ENCODE data around the gene BICC1. TPM values are rescaled to one million over a fixed set of nuclear protein-coding genes. Genes with fewer than 3 reads are reported as not detected.

The BICC1 gene
- total RNA-seq, 6 donors from 2014 or later = 3.1 to 10.5 (median 3.9) TPM

DNA sequence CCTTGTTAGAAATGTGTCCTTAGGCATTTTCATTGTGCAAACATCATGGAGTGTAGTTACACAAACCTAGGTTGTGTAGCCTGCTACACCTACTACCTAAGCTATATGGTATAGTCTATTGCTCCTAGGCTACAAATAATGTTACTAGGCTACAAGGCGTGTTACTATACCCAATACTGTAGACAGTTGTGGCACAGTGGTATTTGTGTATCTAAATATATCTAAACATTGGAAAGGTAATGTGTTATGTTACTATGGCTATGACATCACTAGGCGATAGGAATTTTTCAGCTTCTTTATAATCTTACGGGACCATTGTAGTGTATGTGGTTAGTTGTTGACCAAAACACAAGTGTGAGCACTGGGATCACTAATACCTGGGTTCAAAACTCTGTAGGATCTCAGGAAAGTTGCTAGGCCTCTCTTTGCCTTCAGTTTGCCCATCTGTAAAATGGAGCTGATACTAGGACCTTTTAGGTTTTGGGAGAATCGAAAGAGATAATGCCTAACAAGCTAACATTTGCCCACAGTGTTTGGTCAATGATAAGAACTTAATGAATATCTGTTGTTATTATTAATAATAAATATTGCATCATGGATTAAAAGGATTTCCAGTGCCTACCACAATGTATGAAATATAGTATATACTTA, 2.7 kb downstream of the BICC1 start:
- WGBS, 2 donors = 85 to 91% methylated on average over 4 of the region's 4 CpGs
- no peak for TF ChIP-seq EP300 (IDR thresholded peaks at IDR 0.05)
- TF ChIP-seq, protein P1, sequence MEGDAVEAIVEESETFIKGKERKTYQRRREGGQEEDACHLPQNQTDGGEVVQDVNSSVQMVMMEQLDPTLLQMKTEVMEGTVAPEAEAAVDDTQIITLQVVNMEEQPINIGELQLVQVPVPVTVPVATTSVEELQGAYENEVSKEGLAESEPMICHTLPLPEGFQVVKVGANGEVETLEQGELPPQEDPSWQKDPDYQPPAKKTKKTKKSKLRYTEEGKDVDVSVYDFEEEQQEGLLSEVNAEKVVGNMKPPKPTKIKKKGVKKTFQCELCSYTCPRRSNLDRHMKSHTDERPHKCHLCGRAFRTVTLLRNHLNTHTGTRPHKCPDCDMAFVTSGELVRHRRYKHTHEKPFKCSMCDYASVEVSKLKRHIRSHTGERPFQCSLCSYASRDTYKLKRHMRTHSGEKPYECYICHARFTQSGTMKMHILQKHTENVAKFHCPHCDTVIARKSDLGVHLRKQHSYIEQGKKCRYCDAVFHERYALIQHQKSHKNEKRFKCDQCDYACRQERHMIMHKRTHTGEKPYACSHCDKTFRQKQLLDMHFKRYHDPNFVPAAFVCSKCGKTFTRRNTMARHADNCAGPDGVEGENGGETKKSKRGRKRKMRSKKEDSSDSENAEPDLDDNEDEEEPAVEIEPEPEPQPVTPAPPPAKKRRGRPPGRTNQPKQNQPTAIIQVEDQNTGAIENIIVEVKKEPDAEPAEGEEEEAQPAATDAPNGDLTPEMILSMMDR (IDR thresholded peaks at IDR 0.05) = no peak
- no peak for TF ChIP-seq POLR2AphosphoS5 (IDR thresholded peaks at IDR 0.05)
- no peak for TF ChIP-seq POLR2A (IDR thresholded peaks at IDR 0.05)
- Histone ChIP-seq H3K36me3 (no peaks in the 10 kb centered on the region), H3K27ac (no peak overlapping the region), H3K9me3 (no peaks in the 10 kb centered on the region), H3K4me3 (no peak overlapping the region), H3K27me3 (peaks cover 0 to 7% (median 5%) of the 10 kb centered on the region in 4 donors), H3K4me1 (peaks cover 7 to 11% (median 8%) of the 10 kb centered on the region in 4 donors)
- DNase-seq (no peak), ATAC-seq (ENCODE audit: low FRiP score in 2 of 2) (no peak)

DNA sequence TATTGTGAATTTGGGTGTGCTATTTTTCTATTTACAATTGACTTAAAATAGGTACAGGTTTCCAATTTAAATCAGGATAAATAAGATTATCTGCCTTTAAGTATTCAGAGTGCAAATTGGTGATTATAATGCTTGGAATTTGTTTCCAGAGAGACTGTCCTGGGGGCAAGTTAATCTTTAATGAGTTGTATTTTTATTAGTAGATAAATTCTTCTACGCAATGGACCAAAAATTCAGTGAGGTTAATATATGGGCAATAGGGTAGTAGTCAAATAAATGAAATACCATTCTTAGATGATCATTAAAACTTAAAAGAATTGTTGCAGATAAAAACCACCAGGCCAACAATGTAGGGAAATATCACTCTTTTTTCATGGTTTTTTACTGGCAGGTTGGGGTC, 3.4 kb downstream of the BICC1 start:
- no peak for DNase-seq
- 97 to 100% methylated on average over 1 of the region's 1 CpG for WGBS, 2 donors
- TF ChIP-seq POLR2A (IDR thresholded peaks at IDR 0.05) (no peak), POLR2AphosphoS5 (IDR thresholded peaks at IDR 0.05) (no peak), EP300 (IDR thresholded peaks at IDR 0.05) (no peak)
- TF ChIP-seq, protein P1 (IDR thresholded peaks at IDR 0.05) = no peak
- H3K36me3 ChIP-seq = no peaks in the 10 kb centered on the region
- peaks cover 0 to 7% (median 4%) of the 10 kb centered on the region in 4 donors for H3K27me3 ChIP-seq
- no peak for ATAC-seq (ENCODE audit: low FRiP score in 2 of 2)
- no peaks in the 10 kb centered on the region for H3K9me3 ChIP-seq
- no peak overlapping the region for H3K27ac ChIP-seq
- peaks cover 7 to 11% (median 8%) of the 10 kb centered on the region in 4 donors for H3K4me1 ChIP-seq
- no peak overlapping the region for H3K4me3 ChIP-seq

DNA sequence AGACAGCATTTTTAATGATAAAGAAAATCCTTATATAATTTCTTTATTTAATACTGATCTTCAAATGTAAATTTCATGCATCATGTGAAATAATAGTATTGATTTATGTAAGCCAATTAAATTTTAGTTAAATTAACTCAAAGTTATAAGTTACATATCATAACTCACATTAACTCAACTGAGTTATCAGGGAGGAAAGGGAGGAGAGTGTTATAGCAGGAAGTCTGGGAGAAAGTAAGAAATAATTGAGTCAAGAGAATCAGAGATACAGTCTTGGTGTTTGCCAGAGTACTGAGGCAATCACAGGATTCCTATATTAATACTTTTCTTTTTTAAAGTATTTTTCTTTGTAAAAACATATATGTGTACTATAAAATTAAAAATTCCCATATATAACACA, 4.0 kb downstream of the BICC1 start:
- H3K36me3 ChIP-seq = no peaks in the 10 kb centered on the region
- H3K4me1 ChIP-seq = peaks cover 7 to 11% (median 8%) of the 10 kb centered on the region in 4 donors
- peaks cover 0 to 7% (median 4%) of the 10 kb centered on the region in 4 donors for H3K27me3 ChIP-seq
- no peaks in the 10 kb centered on the region for H3K9me3 ChIP-seq
- TF ChIP-seq POLR2A (IDR thresholded peaks at IDR 0.05) (no peak), EP300 (IDR thresholded peaks at IDR 0.05) (no peak)
- TF ChIP-seq, protein P1 (IDR thresholded peaks at IDR 0.05) = no peak
- H3K4me3 ChIP-seq = no peak overlapping the region
- no peak for DNase-seq
- no peak overlapping the region for H3K27ac ChIP-seq
- no peak for ATAC-seq (ENCODE audit: low FRiP score in 2 of 2)

DNA sequence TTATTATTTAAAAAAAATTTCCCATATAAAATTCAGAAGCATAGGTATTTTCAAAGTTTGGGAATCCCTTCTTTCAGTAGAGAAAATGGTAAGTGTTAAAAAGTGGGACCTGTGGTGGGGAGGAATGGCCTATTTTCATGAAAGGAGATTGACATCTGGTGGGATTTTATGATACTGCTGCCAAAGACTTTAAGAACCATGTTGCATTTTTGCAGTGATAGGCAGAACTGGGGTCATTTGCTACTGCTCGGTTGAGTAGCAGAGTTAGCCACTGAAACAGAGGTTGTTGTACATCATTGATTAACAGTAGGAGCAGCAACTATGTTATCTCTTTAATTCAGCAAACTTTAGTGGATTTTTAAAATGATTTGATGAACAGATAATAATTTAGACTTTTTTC, 4.4 kb downstream of the BICC1 start:
- Histone ChIP-seq H3K4me1 (peaks cover 7 to 11% (median 8%) of the 10 kb centered on the region in 4 donors), H3K9me3 (no peaks in the 10 kb centered on the region), H3K27me3 (peaks cover 0 to 7% (median 4%) of the 10 kb centered on the region in 4 donors), H3K4me3 (no peak overlapping the region), H3K36me3 (no peaks in the 10 kb centered on the region), H3K27ac (no peak overlapping the region)
- DNase-seq (no peak), ATAC-seq (ENCODE audit: low FRiP score in 2 of 2) (no peak)
- TF ChIP-seq EP300 (IDR thresholded peaks at IDR 0.05) (no peak), POLR2A (IDR thresholded peaks at IDR 0.05) (no peak)
- TF ChIP-seq, protein P1 (IDR thresholded peaks at IDR 0.05) = no peak
- WGBS, 2 donors = 0 to 38% methylated on average over 1 of the region's 1 CpG

Measured in upper lobe of left lung (tissue), 6 donors.